Activated effector memory CD4-positive, alpha-beta T cell treated with Interleukin-2 at 50 U/mL for 16 hours (primary cell): Measurements from ENCODE around the gene FBXL17.

Source experiments
- DNase-seq: peaks from one replicate; pipeline ENCODE4 v3.0.0-alpha.2; 2020

FBXL17 gene

GRCh38 chr5:107835096-107835495, 546.8 kb downstream of the FBXL17 start:
- DNase-seq: no peak

- DNase-seq: no peak
Measured at GRCh38 chr5:107832746-107833145, 549.2 kb downstream of the FBXL17 start.

GRCh38 chr5:107831612-107832395, 550.1 kb downstream of the FBXL17 start:
- no peak for DNase-seq

- DNase-seq: no peak
Measured at GRCh38 chr5:107830750-107831149, 551.1 kb downstream of the FBXL17 start.

- no peak for DNase-seq
Measured at GRCh38 chr5:107826311-107827000, 555.4 kb downstream of the FBXL17 start.

GRCh38 chr5:107824821-107825220, 557.1 kb downstream of the FBXL17 start:
- no peak for DNase-seq

GRCh38 chr5:107821288-107821687, 560.6 kb downstream of the FBXL17 start:
- DNase-seq: no peak

GRCh38 chr5:107820429-107820828, 561.5 kb downstream of the FBXL17 start:
- DNase-seq: no peak

- DNase-seq: no peak
Measured at GRCh38 chr5:107817951-107818350, 563.9 kb downstream of the FBXL17 start.

GRCh38 chr5:107817436-107817835, 564.5 kb downstream of the FBXL17 start:
- DNase-seq: no peak

- DNase-seq: no peak
Measured at GRCh38 chr5:107815109-107815508, 566.8 kb downstream of the FBXL17 start.

- no peak for DNase-seq
Measured at GRCh38 chr5:107814183-107814827, 567.6 kb downstream of the FBXL17 start.

- DNase-seq: no peak
Measured at GRCh38 chr5:107813559-107813958, 568.3 kb downstream of the FBXL17 start.

GRCh38 chr5:107812570-107813141, 569.2 kb downstream of the FBXL17 start:
- DNase-seq: no peak

- no peak for DNase-seq
Measured at GRCh38 chr5:107809201-107810034, 572.5 kb downstream of the FBXL17 start.
